Measurements from ENCODE around the gene RNGTT. TPM values are rescaled to one million over a fixed set of nuclear protein-coding genes. Genes with fewer than 3 reads are reported as not detected.

The RNGTT gene
- total RNA-seq, 1 experiment from 2014 or later: 15.2 TPM

- BruUV-seq (replicated peaks): no TSS peak
- no peaks in the 10 kb centered on the region for H3K9me3 ChIP-seq (ENCODE audit: insufficient read depth, low read depth)
- H3K9me2 ChIP-seq (ENCODE audit: insufficient read depth): no peaks in the 10 kb centered on the region
- no peaks in the 10 kb centered on the region for H3K4me1 ChIP-seq (replicated peaks; ENCODE audit: insufficient read depth)
- no peaks in the 10 kb centered on the region for H3K79me2 ChIP-seq (ENCODE audit: low read depth)
- TF ChIP-seq, protein P1, sequence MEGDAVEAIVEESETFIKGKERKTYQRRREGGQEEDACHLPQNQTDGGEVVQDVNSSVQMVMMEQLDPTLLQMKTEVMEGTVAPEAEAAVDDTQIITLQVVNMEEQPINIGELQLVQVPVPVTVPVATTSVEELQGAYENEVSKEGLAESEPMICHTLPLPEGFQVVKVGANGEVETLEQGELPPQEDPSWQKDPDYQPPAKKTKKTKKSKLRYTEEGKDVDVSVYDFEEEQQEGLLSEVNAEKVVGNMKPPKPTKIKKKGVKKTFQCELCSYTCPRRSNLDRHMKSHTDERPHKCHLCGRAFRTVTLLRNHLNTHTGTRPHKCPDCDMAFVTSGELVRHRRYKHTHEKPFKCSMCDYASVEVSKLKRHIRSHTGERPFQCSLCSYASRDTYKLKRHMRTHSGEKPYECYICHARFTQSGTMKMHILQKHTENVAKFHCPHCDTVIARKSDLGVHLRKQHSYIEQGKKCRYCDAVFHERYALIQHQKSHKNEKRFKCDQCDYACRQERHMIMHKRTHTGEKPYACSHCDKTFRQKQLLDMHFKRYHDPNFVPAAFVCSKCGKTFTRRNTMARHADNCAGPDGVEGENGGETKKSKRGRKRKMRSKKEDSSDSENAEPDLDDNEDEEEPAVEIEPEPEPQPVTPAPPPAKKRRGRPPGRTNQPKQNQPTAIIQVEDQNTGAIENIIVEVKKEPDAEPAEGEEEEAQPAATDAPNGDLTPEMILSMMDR (conservative IDR thresholded peaks at IDR 0.05): no peak
- TF ChIP-seq EZH2 (IDR thresholded peaks at IDR 0.05; ENCODE audit: low read depth): no peak
- H4K20me1 ChIP-seq (ENCODE audit: insufficient read depth): no peaks in the 10 kb centered on the region
- no peak overlapping the region for H3K4me3 ChIP-seq
- intact Hi-C loops (cut with micrococcal nuclease; ENCODE audit: unreplicated experiment): no loop called here
- no peak overlapping the region for H2AFZ ChIP-seq
- POLR2A ChIA-PET (ENCODE audit: unreplicated experiment): no interaction called here
- no peak overlapping the region for H3K27ac ChIP-seq
- DNase-seq: no peak
- CTCF ChIA-PET: no interaction called here
- no peaks in the 10 kb centered on the region for H3K27me3 ChIP-seq (ENCODE audit: insufficient read depth, low read depth)
- no peaks in the 10 kb centered on the region for H3K36me3 ChIP-seq (ENCODE audit: low read depth)
- H3F3A ChIP-seq (ENCODE audit: insufficient read depth, low read depth): no peaks in the 10 kb centered on the region
- H3K4me2 ChIP-seq: no peak overlapping the region
Observed at GRCh38 chr6:88992741-88993552, 29.5 kb upstream of the RNGTT start.

DNA sequence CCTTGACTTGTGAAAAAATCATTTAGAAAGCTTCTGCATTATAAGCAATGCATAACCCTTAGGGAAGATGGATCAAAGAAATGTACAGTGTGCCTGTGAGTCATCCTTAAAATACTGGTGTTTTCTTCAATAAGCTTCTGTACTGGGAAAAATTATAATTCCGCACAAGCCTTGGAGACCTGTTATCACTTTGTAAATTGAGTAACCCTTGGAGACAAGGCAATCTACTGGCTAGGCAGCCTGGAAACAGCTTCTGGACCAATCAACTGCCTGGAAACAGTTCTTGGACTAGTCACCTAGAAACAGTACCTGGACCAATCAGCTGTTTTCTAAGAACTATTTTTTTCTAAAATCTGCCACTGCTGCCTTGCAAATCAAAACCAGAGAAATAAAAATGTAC is 25.8 kb upstream of the RNGTT start:
- intact Hi-C loops (cut with micrococcal nuclease; ENCODE audit: unreplicated experiment): no loop called here
- BruUV-seq (replicated peaks): no TSS peak

GRCh38 chr6:88987922-88988321 is 24.5 kb upstream of the RNGTT start:
- ChIA-PET POLR2A (ENCODE audit: unreplicated experiment) (no interaction called here), CTCF (interaction anchor here (0.6 kb wide), 1 partner anchor 254 kb away, joined by 3 read pairs; no protein-coding TSS in a partner anchor)
- Histone ChIP-seq H3K36me3 (ENCODE audit: low read depth) (no peaks in the 10 kb centered on the region), H4K20me1 (ENCODE audit: insufficient read depth) (no peaks in the 10 kb centered on the region), H3K9me2 (ENCODE audit: insufficient read depth) (no peaks in the 10 kb centered on the region), H3K27me3 (ENCODE audit: insufficient read depth, low read depth) (no peaks in the 10 kb centered on the region), H3K4me2 (no peak overlapping the region), H3K79me2 (ENCODE audit: low read depth) (no peaks in the 10 kb centered on the region), H3K4me1 (replicated peaks; ENCODE audit: insufficient read depth) (no peaks in the 10 kb centered on the region), H3K27ac (no peak overlapping the region), H2AFZ (no peak overlapping the region), H3K9me3 (ENCODE audit: insufficient read depth, low read depth) (no peaks in the 10 kb centered on the region), H3F3A (ENCODE audit: insufficient read depth, low read depth) (no peaks in the 10 kb centered on the region), H3K4me3 (no peak overlapping the region)
- BruUV-seq (replicated peaks): no TSS peak
- intact Hi-C loops (cut with micrococcal nuclease; ENCODE audit: unreplicated experiment): no loop called here
- no peak for DNase-seq
- TF ChIP-seq, protein P1 (conservative IDR thresholded peaks at IDR 0.05): no peak
- no peak for TF ChIP-seq EZH2 (IDR thresholded peaks at IDR 0.05; ENCODE audit: low read depth)

More for the DNA sequence above, 25.8 kb upstream of the RNGTT start:
- no peak for TF ChIP-seq EZH2 (IDR thresholded peaks at IDR 0.05; ENCODE audit: low read depth)
- TF ChIP-seq, protein P1 (conservative IDR thresholded peaks at IDR 0.05): no peak
- H3F3A ChIP-seq (ENCODE audit: insufficient read depth, low read depth): no peaks in the 10 kb centered on the region
- H3K36me3 ChIP-seq (ENCODE audit: low read depth): no peaks in the 10 kb centered on the region
- H3K79me2 ChIP-seq (ENCODE audit: low read depth): no peaks in the 10 kb centered on the region
- POLR2A ChIA-PET (ENCODE audit: unreplicated experiment): no interaction called here
- CTCF ChIA-PET: interaction anchor here (0.6 kb wide), 1 partner anchor 202 kb away, joined by 9 read pairs; no protein-coding TSS in a partner anchor
- H4K20me1 ChIP-seq (ENCODE audit: insufficient read depth): no peaks in the 10 kb centered on the region
- no peak overlapping the region for H2AFZ ChIP-seq
- no peaks in the 10 kb centered on the region for H3K27me3 ChIP-seq (ENCODE audit: insufficient read depth, low read depth)
- H3K4me1 ChIP-seq (replicated peaks; ENCODE audit: insufficient read depth): no peaks in the 10 kb centered on the region
- DNase-seq: no peak
- H3K9me2 ChIP-seq (ENCODE audit: insufficient read depth): no peaks in the 10 kb centered on the region
- H3K27ac ChIP-seq: no peak overlapping the region
- H3K4me2 ChIP-seq: no peak overlapping the region
- no peaks in the 10 kb centered on the region for H3K9me3 ChIP-seq (ENCODE audit: insufficient read depth, low read depth)
- no peak overlapping the region for H3K4me3 ChIP-seq
